ENCODE results near the gene HOXA13. TPM values are rescaled to one million over a fixed set of nuclear protein-coding genes. Genes with fewer than 3 reads are reported as not detected.

Gene HOXA13
- total RNA-seq, 1 donor from 2014 or later, result not detected

DNA sequence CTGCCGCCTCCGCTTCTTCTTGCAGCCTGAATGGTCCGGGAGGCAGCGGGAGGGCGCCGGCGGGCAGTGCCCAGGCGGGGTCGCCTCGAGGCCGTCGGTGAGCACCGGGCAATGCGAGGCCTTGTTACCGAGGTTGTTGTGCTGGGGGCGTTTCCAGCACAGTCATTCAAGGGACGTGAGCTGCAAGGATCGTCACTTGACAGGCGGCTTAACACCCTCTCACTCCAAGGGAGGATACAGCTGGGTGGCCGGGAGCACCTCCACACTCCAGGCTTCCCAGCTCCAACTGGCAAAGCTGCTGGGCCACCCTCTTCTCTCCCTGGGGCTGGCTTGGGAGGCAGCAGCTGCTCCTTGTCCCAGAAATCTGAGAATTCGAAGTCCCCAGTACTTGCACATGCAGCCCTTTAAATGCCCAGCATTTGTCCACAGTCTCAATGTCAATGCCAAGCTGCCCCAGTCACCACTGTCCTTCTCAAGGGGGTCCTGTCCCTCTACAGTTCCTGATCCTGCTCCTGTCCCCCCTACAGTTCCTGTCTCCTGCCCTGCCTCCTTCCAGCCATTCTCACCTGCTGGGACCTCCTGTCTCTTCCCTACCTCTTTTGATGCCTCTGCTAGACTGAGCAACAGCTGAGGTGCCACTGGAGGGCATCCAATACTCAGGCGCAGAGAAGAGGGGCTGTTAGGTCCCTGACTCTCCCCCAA lies 10.4 kb downstream of the HOXA13 start:
- Mint-ChIP-seq H3K36me3 (ENCODE audit: low read depth) (peaks cover 5% of the 10 kb centered on the region), H3K27me3 (ENCODE audit: low read depth) (peaks cover 99% of the 10 kb centered on the region), H3K27ac (ENCODE audit: unreplicated experiment) (no peak overlapping the region), H3K4me1 (peaks cover 10% of the 10 kb centered on the region), H3K9me3 (no peaks in the 10 kb centered on the region), H3K4me3 (peak overlapping the region; percentile 54)
- TF ChIP-seq, protein P1, sequence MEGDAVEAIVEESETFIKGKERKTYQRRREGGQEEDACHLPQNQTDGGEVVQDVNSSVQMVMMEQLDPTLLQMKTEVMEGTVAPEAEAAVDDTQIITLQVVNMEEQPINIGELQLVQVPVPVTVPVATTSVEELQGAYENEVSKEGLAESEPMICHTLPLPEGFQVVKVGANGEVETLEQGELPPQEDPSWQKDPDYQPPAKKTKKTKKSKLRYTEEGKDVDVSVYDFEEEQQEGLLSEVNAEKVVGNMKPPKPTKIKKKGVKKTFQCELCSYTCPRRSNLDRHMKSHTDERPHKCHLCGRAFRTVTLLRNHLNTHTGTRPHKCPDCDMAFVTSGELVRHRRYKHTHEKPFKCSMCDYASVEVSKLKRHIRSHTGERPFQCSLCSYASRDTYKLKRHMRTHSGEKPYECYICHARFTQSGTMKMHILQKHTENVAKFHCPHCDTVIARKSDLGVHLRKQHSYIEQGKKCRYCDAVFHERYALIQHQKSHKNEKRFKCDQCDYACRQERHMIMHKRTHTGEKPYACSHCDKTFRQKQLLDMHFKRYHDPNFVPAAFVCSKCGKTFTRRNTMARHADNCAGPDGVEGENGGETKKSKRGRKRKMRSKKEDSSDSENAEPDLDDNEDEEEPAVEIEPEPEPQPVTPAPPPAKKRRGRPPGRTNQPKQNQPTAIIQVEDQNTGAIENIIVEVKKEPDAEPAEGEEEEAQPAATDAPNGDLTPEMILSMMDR (conservative IDR thresholded peaks at IDR 0.05), result no peak
- no peak for DNase-seq (ENCODE audit: low read depth, low spot score)

DNA sequence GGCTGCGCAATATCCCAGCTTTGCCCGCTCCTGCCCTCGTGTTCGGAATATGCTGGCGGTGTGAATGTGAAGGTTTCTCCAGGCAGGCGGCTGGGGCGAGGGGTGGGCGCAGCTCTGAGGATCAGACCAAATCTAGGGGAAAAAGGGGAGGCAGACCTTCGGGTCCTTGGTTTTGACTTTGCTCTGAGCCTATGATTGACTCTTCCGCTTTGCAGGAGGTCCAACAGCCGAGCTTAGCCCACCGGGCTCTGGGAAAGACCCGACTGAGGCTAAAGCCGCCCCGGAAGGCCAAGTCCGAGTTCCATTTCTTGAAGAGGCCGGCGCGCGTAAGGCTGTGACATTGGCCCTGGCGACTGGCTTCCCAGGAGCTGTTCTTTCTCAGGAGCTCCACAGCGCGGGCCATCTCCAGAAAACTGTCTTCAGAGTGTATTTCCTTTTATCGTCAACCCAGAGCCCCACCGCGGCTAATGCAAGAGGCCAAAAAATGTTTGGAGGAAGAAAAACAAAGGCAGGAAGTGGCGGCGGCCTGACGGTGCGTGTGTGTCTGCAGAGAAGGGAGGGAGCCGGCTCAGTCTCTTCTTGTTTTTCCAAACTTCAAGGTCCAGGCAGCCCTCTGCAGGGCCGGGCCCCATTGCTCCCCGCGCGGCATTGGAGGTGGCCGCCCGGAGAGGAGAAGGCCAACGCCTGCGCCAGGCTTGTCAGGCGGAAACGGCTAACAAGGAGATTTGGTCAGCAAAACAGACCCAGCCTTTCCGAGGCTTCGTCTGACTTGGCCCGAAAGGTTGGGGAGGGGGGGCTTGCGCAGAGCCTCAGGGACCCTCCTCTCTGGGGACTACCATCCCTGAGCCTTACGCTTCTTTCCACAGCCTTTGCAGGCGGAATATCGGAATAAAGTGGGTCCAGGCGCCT lies 11.3 kb downstream of the HOXA13 start:
- Mint-ChIP-seq H3K36me3 (ENCODE audit: low read depth) (peaks cover 5% of the 10 kb centered on the region), H3K27ac (ENCODE audit: unreplicated experiment) (no peak overlapping the region), H3K9me3 (no peaks in the 10 kb centered on the region), H3K27me3 (ENCODE audit: low read depth) (peaks cover 99% of the 10 kb centered on the region), H3K4me1 (peaks cover 10% of the 10 kb centered on the region), H3K4me3 (peak overlapping the region; percentile 34)
- TF ChIP-seq, protein P1 (conservative IDR thresholded peaks at IDR 0.05), result no peak
- no peak for DNase-seq (ENCODE audit: low read depth, low spot score)

DNA sequence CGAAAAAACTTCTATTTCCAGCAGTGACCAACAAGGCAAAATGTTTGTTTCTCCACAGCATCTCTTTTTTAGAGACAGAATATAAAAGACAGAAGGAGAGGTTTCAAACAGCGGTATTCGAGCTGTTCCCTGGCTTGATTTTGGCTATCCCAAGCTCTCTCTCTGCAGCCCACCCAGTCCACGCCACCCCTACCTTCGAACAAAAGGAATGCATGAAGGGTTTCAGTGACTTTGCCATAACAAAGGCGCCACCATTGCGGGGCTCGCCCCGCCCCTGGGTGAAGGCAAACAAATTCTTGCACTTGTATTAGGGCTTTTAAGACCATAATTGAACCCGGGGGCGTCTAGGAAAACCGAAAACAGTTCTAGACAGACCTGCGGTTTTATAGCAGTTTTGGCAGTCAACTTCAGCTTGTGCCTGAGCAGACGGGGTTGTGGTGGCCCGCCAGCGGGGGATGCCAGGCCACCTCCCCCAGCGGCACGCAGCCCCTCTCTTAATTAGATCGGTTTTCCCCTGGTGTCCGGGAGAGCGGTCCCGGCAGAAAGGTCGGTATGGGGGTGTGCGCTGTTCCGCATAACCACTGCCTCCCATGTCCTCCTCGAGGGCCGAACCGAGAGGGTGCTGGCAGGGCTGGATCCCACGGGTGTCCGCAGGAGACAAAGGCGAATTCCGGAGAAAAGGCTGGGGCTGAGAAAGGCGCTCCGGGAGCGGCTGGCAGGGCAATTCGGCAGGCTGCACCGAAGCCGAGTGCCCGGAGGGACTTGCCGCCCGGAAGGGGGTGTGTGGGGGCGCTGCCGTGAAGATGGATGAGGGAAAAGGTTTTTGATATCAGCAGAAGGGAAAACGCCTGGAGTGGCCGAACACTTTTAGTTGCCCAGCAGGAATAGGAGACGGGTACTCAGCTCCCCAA lies 12.2 kb downstream of the HOXA13 start:
- peak overlapping the region; percentile 34 for H3K4me3 Mint-ChIP-seq
- H3K27me3 Mint-ChIP-seq (ENCODE audit: low read depth), result peaks cover 99% of the 10 kb centered on the region
- H3K27ac Mint-ChIP-seq (ENCODE audit: unreplicated experiment), result no peak overlapping the region
- TF ChIP-seq, protein P1 (conservative IDR thresholded peaks at IDR 0.05), result no peak
- peaks cover 5% of the 10 kb centered on the region for H3K36me3 Mint-ChIP-seq (ENCODE audit: low read depth)
- no peaks in the 10 kb centered on the region for H3K9me3 Mint-ChIP-seq
- DNase-seq (ENCODE audit: low read depth, low spot score), result no peak
- H3K4me1 Mint-ChIP-seq, result peaks cover 10% of the 10 kb centered on the region

DNA sequence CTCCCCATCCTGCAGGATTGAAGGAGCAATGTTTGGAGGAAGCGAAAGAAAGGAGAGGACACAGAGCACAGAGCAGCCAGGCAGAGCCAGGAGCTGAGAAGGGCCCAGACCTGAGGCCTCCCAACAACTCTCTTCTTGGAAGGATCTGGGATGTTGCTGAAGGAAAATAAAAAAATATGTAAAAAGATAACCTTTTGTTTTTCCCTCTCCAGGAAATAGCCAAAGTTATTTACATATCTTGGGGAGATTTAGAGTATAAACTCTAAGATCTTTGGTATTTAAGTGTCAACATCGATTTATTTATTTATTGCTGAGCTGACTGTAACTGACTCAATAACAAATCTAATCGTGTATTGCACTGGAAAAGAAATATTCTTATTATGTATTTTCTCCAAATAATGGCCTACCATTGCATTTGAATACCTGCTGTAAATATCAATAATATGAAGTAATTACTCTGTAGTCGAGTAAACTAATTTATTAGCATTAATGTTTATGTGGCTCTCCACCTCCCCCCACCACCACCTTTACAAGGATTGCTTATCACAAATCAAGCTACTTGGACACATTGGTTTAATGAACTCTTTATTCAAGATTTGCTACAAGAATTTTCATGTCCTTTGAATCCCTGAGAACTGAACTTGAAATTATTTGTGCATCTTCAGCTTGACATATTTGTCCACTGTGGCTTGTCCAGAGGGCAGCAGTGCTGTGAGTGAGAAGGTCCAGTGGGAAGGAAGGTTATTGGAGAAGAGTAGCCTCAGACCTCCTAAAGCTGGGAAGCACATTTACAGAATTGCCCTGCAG lies 13.0 kb downstream of the HOXA13 start:
- no peak for DNase-seq (ENCODE audit: low read depth, low spot score)
- no peak overlapping the region for H3K4me3 Mint-ChIP-seq
- peaks cover 5% of the 10 kb centered on the region for H3K36me3 Mint-ChIP-seq (ENCODE audit: low read depth)
- no peaks in the 10 kb centered on the region for H3K9me3 Mint-ChIP-seq
- no peak overlapping the region for H3K27ac Mint-ChIP-seq (ENCODE audit: unreplicated experiment)
- H3K27me3 Mint-ChIP-seq (ENCODE audit: low read depth), result peaks cover 100% of the 10 kb centered on the region
- peaks cover 10% of the 10 kb centered on the region for H3K4me1 Mint-ChIP-seq
- TF ChIP-seq, protein P1 (conservative IDR thresholded peaks at IDR 0.05), result no peak
